EH (cell line): ENCODE results near the gene CBFA2T2.
A peak's percentile ranks its signal among the peaks of the same experiment; 100 is the strongest.
"Not testable (repeated sequence)": the region's sequence is repeated elsewhere in the genome, so short reads cannot be mapped to it uniquely, and the experiment has no call there.

ENCODE experiments used
- DNase-seq: peaks from one replicate; pipeline ENCODE4 v3.0.0-alpha.2; 2015; ENCODE audit warnings: low read depth

The CBFA2T2 gene

DNA sequence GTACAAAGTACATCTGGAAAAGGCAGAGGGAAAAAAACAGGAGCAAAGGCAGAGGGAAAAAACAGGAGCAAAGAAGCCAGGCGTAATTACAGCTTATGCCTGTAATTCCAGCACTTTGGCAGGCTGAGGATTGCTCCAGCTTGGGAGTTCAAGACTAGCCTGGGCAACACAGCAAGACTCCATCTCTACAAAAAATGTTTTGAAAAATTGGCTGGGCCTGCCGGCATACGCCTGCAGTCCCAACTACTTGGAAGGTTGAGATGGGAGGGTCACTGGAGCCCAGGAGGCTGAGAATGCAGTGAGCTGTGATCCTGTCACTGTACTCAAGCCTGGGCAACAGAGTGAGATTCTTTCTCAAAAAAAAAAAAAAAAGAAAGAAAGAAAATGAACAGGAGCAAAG, 19.0 kb upstream of the CBFA2T2 start:
- DNase-seq = no peak

DNA sequence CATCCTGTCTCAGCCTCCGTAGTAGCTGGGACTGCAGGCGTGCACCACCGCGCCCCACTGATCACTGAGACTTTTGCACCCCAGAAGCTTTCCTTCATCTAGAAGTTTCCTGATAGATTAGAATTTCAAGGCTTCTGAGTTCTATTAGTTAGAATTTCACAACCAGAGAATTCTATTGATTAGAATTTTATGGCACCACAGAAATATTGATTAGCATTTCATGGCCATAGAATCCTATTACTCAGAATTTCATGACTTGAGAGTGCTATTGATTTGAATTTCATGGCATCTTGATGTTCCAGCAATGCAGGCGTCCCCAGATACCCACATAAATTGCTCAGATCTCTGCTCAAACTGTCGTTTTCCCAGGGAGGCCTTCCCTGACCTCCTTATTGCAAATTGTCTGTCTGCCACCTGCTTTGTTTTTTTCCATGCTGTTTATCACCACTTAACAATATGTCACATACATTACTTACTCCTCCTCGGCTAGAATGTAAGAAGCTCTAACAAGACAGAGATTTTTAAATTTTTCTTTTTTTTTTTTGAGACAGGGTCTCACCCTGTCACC, 16.9 kb upstream of the CBFA2T2 start:
- DNase-seq = no peak

DNA sequence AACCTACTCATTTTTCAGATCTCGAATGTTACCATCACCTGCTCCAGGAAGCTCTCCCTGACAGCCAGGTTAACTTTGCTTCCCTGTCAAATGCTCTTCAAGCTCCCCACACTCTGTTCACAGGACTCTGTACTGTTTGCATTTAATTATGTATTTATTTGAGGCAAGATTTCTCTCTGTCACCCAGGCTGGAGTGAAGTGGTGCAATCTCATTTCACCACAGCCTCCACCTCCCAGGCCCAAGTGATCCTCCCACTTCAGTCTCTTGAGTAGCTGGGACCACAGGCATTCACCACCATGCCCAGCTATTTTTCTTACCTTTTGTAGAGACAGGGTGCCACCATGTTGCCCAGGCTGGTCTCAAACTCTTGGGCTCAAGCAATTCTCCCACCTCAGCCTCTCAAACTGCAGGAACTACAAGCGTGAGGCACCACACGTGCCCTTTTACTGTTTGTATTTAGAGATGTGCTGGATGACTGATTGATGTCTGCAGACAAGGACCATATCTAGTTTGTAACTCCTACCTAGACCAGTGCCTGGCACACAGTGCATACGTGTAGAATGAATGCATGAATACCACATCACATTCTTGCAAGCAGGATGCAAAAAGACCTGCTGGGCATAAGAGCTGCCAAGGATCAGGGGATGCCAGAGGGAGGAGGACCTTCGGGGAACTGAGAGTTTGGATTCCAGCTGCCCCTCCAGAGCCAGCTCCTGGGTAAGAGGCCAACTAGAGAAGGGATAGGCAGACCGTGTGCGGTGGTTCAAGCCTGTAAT, 15.6 kb upstream of the CBFA2T2 start:
- no peak for DNase-seq

DNA sequence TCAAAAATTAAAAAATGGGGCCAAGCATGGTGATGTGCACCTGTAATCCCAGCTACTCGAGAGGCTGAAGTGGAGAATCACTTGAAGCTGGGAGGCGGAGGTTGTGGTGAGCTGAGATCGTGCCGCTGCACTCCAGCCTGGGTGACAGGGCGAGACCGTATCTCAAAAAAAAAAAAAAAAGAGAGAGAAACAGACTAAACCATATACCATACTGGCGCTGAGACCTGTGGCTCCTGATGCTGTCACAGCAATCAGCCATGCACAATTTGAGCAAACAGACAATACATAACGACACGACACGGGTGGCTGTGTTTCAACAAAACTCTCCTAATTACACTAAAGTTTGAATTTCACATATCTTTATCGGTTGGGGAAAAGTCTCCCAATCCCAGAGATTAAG, 14.9 kb upstream of the CBFA2T2 start:
- no peak for DNase-seq

DNA sequence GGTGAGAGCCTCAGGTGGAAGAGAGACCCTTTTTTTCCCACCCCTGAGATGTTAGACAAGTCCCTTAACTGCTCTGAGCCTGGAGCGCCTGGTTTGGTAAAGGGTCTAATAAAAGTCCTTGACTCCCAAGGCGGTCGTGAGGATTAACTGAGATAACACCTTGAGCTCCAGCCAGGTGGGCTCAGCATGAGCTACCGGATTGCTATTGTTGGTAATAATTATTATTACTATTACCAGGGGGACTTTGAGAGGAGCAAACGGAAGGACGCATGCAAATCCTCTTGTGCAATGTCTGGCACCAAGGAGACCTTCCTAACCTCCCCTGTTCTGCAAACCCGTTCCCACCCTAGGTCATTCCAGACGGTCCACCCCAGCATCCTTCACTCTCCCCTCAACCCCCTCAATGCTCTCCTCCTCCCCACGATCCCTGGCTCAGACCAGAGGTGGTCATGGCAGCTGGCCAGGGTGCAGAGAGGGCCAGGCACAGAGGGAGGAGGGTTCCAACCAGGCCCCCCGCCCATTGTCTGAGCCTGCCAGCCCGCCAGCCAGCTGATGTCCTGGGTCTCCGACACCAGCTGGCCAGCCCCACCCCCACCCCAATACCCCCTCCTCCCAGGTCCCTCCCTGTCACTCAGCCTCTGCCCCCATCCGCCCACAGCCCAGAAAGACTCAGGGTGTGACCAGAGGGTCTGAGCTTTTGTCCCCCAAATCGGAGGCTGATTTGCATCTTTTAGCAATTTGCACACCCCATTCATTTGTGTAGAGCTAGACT, 14.3 kb upstream of the CBFA2T2 start:
- no peak for DNase-seq

DNA sequence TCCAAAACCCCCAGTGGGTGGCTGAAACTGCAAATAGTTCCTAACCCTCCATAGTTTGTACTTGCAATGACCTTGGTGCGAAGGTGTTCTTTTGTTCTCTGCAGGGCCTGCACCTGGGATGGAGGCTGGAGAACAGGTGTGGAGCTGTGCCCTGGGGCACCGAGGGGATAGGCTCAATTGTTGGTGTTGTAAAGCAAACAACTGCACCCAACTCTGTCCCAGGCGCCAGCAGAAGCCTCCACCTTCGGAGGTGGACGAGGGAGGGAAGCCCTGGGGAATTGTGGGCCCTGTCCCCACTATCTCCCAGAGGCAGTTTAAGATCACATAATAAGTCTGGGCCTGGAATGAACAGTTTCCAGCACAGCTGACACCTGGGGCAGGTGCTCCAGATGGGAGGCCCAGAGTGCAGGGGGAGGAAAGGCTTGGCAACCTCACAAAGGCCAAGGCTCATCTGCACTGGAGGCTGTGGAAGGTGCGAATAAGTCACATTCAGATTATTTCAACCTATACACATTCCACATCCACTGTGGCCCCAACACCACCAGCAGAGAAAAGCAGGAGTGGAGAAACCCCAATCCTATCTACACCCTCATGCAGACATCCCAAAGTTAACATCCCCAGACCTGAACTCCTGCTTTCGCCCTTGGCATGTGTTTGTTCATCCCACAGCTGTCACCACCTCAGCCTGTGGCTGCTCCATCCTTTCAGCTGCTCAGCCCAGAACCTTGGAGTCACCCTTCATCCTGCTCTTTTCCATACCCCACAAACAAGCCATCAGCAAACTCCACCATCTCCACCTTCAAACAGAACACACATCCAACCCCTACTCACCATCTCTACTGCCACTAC, 12.3 kb upstream of the CBFA2T2 start:
- DNase-seq = no peak

DNA sequence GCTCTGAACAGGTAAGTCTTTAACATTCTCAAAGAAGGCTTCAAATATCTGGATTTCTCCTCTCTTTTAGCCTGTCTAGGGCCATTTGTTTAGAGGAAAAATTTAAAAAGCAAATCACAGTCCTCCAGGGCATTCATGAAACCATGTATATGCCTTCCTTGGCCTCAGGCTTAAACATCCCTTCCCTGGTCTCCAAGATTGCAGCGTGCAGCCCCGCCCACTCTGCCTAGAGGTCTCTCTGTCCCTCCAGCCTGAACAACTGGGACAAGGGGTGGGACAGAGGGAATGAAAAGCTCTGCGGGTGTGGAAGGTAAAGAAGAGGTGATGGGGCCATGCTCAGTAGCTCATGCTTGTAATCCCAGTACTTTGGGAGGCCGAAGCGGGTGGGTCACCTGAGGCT, 9.8 kb upstream of the CBFA2T2 start:
- DNase-seq = no peak

DNA sequence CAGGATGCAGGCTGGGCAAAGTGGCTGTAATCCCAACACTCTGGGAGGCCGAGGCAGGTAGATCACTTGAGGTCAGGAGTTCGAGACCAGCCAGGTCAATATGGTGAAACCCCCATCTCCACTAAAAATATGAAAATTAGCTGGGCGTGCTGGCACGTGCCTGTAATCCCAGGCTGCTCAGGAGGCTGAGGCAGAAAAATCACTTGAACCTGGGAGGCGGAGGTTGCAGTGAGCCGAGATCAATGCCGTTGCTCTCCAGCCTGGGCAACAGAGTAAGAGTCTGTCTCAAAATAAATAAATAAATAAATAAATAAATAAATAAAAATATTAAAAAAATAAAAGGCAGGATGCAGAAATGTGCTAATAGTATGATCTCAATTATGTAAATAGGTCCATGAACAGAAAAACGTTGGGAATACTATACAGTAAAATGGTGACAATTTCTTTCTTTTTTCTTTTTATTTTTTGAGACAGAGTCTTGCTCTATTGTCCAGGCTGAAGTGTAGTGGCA, 8.4 kb upstream of the CBFA2T2 start:
- no peak for DNase-seq

DNA sequence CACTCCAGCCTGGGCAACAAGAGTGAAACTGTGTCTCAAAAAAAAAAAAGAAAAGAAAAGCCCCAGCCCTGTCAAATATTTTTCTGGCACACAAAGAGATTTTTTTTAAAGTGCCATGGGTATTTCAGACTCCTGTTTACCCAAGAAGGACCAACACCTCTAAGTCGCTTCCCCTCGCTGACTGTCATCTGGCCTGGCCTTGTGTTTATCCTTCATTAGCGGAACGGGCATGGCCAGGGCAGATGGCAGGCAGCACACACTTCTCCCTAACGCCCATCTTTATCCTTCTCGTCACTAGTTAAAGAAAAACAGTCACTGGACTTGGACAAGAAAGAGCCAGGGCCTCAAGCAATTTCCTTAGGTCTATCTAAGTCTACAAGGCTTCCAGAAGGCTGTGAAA, 7.3 kb upstream of the CBFA2T2 start:
- DNase-seq = no peak

DNA sequence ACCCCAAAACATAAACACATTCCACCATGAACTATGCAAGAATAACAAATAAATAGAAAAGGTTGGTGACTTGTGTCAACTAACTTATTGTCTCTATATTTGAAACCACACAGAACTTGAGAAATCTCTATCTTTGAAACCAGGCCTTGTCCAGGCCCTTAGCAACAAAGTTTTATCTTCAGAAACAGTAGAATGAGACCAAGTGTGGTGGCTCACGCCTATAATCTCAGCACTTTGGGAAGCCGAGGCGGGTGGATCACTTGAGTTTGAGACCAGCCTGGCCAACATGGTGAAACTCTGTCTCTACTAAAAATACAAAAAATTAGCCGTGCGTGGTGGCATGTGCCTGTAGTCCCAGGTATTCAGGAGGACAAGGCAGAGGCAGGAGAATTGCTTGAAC, 6.7 kb upstream of the CBFA2T2 start:
- not testable (repeated sequence) for DNase-seq

DNA sequence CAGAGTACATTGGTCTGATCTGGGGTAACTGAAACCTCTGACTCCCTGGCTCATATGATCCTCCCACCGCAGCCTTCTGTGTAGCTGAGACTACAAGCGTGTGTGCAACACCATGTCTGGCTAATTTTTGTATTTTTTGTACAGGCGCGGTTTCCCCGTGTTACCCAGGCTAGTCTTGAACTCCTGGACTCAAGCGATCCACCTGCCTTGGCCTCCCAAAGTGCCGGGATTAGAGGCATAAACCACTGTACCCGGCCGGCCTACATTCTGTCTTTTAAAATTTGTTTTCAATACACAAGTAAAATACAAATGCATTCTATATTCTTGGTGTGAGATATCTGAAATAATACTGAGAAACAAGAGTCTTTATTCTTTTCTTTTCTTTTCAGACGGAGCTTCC, 1.7 kb upstream of the CBFA2T2 start:
- no peak for DNase-seq

DNA sequence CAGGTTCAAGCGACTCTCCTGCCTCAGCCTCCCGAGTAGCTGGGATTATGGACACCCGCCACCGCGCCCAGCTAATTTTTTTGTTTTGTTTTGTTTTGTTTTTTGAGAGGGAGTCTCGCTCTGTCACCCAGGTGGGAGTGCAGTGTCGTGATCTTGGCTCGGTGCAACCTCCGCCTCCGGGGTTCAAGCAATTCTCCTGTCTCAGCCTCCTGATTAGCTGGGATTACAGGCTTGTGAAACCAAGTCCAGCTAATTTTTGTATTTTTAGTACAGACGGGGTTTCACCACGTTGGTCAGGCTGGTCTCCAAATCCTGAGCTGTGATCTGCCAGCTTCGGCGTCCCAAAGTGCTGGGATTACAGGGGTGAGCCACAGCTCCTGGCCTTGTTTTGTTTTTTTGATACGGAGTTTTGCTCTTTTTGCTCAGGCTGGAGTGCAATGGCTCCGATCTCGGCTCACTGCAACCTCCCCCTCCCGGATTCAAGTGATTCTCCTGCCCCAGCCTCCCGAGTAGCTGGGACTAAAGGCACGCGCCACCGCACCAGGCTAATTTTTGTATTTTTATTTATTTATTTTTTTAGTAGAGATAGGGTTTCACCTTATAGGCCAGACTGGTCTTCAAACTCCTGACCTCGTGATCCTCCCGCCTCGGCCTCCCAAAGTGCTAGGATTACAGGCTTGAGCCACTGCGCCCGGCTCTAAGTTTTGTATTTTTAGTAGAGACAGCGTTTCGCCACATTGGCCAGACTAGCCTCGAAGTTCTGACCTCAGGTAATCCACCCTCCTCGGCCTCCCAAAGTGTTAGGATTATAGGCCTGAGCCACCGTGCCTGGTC, 1.0 kb upstream of the CBFA2T2 start:
- DNase-seq = not testable (repeated sequence)

DNA sequence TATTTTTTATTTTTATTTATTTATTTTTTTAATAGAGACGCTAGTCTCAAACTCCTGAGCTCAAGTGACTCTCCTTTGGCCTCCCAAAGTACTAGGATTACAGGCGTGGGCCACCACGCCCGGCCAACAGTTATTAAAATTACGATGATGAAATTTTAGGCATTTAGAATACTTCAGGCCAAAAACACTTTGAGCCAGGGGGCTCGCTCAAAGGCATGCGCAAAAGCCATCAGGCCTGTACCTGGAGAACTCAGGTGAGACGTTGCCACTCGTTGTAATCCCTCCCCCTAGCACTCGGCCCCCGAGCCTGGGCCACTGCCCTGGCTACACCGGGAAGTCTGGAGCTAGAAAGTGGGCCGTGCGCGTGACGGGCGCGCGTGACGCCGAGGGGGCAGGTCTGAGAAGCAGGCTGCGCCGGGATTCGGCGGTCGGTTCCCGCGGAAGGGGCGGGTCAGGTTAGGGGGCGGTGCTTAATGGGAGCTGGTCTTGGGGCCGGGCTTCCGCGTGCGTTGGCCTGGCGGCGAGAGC, 337 bp upstream of the CBFA2T2 start:
- peak; percentile 97 for DNase-seq

DNA sequence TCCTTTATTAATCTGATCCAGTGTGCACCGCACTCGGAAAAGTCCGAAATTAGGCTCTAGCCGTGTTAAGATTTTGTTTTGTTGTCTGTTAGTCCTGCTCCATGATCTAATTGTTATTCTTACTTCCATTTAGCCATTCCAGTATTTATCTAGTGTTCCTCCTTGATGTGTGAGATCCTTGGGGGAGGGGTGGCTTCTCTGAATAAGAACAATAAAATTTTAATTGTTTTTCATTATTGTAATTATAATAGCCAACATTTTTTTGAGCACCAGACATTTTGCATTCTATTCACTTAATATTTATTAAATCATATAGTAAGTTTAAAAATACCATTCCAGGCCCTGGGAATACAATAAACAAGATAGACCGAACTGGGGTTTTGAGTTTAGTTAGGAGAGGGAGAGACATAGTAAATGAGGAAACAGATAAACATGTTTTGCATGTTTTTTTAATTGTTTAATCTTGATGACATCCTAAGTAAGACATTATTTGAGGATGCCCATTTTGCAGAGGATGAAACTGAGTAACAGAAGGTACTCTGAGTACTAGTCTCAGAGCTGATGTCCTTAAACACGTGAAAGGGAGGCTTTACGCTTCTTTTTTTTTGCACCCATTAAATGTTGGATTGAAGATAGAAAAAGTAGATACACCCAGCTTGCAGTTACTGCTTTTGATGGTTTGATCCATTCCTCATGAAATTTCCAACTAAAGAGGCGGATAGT, 1.2 kb downstream of the CBFA2T2 start:
- DNase-seq = peak; percentile 13

DNA sequence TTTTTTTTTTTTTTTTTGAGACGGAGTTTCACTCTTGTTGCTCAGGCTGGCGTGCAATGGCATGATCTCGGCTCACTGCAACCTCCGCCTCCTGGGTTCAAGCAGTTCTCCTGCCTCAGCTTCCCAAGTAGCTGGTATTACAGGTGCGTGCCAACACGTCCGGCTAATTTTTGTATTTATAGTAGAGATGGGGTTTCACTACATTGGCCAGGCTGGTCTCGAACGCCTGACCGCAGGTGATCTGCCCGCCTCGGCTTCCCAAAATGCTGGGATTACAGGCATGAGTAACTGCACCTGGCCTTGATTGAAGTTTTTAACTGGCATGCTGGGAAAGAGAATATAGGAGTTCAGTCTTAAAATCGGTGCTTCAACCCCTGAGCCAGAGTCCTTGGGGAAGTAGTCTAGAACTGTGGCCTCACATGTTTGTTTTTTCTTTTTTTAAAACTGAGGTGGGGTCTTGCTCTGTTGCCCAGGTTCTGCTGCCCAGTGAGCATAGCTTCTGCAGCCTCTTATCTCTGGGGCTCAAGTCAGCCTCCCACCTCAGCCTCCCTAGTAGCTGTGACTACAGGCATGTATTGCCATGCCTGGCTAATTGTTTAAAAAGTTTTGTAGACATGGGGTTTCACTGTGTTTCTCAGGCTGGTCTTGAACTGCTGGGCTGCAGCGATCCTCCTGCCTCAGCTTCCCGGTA, 3.3 kb downstream of the CBFA2T2 start:
- DNase-seq = no peak

DNA sequence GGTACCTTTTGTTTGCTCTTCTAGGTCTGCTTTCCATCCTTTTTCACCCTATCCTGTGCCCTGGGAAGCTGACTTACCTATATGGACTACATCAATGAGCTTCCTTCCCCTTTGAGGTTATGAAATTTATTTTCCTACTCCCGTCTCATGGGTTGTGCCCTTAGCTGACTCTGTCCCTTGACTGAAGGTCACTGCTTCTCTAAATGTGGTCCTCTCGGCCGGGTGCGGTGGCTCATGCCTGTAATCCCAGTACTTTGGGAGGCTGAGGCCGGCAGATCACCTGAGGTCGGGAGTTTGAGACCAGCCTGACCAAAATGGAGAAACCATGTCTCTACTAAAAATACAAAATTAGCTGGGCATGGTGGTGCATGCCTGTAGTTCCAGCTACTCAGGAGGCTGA, 6.9 kb downstream of the CBFA2T2 start:
- DNase-seq = not testable (repeated sequence)

DNA sequence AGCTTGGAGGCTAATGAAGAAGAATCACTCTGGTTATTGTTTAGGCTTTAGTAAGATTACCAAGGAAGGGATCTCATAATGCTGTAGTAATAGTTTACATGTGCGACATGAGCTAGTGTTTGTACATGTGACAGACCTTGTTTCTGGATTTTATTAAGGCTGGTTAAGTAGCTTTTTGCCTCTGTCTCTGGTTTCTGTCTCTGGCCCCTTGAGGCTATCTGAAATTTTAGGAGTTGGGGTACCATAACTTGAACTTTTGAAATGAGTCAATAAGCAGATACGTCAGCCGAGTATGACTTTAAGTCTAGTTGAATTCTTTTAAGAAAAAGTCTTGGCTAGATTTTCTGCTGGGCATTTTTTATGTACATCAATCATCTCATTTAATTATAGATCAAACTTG, 9.5 kb downstream of the CBFA2T2 start:
- DNase-seq = no peak

DNA sequence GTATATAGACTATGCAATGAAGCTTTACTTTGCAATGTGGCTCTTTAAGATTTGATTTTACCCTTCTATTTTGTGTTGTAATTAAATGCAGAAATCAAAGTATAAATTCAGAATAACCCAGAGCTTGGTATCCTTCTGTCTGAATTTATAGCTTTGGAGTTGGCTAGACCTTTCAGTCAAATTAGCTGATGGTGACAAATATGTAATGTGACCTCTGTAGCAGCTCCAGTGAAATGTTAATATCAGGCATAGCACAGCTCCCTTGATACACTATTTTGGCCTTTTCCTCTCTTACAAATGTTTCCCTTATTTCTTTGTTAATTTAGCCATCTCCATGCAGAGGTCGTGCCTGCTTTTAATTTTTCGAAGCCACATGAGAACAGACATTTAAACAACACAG, 11.1 kb downstream of the CBFA2T2 start:
- DNase-seq = no peak

DNA sequence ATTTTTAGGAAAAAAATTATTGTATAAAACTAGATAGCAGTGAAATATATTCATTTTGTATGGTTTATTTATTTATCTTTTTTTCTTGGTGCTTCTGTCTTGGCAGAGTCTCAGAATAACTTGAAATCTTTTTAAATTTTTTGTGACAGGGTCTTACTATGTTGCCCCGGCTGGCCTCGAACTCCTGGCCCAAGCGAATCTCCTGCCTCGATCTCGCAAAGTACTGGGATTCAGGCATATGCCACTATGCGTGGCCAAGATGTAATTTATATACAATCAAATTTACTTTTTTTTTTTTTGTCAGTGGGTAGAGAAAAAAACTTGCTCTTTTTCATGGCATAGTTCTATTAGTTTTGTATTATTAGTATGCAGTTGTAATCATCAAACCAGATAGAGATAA, 13.7 kb downstream of the CBFA2T2 start:
- DNase-seq = no peak

DNA sequence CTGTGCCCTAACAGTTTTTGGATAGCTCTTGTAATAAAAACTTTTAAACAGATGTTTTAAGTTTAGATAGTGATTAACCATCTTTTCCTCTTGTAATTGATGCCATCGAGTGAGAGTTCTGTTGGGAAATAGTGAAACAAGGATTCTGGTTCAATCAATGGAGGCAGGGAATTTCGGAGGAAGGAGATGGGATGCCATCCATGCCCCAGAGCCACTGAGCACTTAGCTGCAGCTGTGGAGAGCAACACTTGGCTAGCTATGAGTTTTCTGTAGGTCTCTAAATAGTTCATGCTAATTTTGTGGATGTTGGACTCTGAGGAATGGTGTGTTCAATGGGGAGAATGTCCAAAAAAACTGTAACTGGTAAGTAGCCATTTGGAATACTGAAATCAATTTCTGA, 16.7 kb downstream of the CBFA2T2 start:
- DNase-seq = no peak
